HG02678 (cell line): ENCODE results near the gene NOXRED1.

Experiments
- ATAC-seq: cut with Tn5 transposase; IDR thresholded peaks from one replicate; pipeline ENCODE4 v1.9.1; 2021; ENCODE audit warnings: mild to moderate bottlenecking, moderate library complexity; ENCODE audit not compliant: unreplicated experiment

Gene NOXRED1

DNA sequence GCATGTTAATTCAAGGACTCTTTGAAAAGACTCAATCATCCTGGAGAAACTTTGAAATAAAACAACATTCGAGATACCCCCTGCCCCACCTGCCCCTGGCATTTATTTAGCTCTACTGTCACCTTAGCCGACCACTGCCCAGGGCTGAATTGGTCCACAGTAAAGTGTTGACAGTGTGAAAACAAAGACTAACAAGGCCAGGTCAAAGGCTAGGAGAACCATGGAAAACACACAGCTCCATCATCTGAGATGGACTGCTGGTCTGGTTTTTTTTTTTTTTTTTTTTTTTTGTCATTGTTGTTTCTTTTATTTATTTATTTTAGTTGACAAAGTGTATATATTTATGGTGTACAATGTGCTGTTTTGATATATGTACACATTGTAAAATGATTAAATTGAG lies 76.8 kb downstream of the NOXRED1 start:
- no peak for ATAC-seq

DNA sequence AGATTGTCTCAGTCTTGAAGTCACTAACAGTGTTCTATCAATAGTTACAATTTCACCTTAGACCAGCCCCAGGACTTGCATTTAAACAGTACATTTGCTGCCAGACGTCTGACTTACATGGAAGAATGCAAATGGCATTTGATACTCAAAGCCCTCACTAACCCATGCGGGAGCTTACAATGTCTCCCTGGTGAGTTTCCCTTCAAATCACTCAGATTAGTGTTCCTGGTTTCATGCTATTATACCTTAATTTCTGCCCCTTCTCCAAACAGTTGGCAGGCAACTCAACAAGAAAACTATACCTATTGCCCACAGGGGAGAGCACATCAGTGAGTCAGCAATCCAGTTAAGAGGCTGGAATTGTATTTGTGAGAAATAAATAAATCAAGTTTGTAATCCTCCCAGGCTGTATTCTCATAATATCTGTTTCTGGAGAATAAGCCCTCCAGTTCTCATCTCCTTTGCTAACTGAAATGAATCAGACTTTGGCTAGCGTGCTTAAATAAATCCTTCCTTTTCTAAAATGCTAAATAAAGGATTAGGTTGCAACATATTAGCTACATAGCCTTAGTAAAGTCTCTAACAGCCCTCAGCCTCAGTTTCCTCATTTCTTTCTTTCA lies 78.8 kb downstream of the NOXRED1 start:
- ATAC-seq: no peak
